HG03097 (cell line): Measurements from ENCODE around the gene SMCO4.

Experiments
- ATAC-seq: cut with Tn5 transposase; IDR thresholded peaks from one replicate; pipeline ENCODE4 v1.9.1; 2021; ENCODE audit not compliant: unreplicated experiment, low FRiP score

The SMCO4 gene

DNA sequence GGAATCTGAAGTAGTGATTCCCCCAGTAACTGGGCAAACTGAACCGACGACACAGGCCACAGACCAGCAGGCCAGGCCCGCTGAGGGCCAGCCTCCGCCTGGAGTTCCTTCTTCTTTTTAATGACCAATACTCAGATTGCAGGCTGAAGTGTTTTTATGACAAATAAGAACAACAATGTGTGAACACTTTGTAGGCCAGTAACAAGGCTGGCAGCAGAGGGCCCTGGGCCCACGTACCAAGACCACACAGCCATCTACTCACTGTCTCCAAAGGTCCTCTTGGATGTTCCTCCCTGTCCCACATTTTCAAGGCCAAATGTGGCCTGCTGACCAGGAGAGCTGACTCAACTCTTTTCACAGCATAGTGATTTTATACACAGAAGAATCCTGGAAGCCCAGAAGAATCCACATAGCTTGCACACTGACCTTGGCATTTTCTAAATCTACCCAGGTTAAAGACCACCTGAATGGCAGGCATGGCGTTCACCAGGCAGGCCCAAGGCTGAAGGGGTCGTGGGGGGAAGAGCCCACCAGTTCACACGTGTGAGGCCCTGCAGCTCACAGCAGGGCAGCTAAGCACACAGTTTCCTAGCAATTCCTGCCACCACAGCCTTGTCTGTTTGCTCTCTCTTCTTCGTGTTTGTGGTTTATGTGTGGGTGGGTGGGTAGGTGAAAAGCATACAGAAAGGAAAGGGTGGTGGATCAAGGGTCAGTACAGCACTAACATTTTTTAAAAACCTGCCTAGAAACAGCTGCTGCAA is 13.3 kb downstream of the SMCO4 start:
- no peak for ATAC-seq

DNA sequence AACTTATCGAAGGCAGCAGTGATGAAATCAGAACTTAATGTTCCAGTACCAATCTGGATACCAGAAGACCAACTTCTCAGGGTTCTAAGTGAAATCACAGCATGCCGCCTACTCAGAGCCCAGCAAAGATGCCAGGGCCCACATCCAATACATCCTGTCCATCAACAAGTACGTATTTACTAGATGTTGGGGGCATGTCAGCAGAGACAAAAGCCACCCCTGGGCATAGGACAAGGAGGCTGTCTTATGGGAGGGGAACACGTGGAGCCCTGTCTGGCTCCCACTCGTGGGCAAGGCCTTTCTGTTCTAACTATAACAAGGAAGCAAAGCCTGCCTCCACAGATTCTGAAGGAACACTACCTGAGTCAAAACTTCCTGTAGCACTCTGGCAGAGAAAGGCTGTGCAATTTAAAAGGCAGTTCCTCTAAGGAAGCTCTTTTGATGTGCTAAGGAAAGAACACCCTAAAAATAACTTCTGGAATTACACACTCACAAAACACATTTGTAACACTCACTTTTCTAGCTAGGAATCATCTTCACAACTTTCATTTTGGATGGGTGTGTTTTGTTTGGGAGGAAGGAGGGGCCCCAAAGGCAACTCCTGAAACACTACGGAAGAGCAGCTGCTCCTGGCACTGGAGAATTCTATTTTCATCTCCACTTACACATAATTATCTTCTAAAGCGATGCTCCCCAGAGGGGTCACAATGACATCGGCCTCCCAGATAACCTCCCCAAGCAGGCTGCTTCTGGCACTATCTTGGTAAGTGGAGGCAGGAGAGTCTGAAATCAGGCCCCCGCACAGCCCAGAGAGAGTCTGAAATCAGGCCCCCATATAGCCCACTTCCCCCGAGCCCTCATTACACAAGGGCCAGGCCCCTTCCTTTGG is 14.2 kb downstream of the SMCO4 start:
- no peak for ATAC-seq

DNA sequence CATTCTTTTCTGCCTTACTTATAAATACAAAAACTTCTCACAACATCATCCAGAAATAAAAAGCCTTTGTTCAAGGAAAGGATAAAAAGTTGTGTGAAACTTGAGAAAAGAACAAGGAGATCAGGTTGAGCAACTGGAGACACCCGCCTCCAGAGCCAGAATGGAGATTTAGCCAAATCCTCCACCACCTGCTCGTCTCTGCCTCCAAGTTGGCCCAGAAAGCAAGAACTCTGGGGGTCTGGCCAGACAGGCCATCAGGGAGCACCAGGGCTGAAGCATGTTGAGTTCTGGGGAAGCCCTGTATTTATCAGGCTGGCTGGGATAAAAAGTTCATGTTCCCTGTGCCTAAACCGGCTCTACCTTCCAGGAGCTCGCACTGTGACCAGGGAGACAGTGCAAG is 14.9 kb downstream of the SMCO4 start:
- no peak for ATAC-seq

DNA sequence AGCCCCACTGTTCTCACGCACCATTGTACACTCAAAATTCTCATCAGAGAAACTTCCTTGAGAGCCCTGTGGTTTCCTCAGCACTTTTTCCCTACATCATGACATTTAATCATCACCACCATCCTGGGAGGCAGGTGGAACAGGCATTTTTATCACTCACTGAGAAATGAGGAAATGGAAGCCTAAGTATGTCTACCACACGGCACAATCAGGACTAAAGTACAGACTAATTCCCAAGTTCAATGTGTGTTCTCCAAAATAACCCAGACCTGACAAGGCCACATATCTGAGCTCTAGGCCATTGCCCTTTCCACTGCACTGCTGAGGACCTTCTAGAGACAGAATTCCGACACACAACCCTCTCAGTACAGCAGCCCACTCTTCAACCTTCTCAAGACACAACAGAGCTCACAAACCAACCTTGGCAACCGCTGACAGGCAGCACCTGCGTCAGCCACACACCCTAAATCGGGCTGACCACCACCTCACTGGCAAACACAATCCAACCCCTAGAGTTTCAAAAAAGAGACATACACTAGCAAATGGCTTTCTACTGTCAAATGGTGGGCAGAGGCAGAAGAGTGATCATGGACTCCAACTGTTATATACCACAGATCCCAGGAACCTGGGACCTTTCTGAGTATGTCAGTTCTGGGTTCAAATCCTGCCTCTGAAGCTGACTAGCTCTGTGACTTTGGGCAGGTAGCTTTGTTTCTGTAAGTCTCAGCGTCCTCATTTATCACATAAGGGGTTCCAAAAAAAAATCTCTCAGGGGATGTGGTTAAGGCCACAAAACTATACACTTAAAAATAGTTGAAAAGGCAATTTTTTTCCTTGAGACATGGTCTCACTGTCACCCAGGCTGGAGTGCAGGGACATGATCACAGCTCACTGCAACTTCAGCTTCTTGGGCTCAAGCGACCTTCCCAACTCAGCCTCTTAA is 16.3 kb downstream of the SMCO4 start:
- ATAC-seq: no peak

DNA sequence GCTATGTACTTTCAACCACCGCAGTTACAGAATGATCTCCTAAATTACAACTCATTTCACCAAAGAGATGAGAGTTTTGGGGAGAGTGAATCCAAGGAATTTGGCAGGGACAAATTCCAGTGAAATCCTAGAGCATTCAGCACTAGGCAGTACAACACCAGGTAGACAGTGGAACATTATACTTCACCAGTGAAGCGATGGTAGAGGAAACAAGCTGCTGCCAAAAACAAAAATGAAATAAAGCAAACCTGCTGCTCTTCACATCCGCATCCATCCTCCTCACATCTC is 16.9 kb downstream of the SMCO4 start:
- ATAC-seq: no peak

DNA sequence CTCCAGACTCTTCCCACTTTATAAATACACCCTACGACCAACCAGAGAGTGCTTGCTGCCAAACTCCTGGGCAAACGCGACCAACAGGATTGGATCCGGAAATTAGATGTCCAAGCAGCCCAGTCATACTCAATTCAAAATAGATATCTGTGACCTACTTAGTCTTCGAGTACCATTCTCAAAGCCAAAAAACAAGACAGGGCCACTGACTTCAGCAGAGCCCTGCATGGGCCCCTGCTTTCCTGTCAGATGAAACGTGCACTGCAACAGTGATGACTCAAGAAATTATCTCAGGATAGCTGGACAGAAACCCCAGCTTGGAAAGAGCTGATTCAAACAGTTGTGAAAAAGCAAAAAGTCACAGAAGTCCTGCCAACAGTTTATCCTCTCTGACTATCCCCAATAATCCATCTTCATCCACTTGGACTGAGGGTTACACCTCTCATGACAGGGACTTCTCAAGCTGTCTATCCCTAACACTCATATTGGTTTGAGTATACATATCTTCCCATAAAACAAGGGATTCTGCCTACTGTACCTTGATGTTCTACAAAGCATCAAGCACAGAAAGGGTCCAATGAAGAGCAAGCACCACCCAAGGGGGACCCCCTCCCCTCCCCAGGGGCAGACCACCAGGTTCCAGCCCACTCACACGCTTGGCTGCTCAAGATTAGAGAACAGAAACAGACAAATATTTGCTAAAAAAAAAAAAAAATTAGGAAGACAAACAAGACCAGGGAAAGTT is 17.4 kb downstream of the SMCO4 start:
- ATAC-seq: no peak

DNA sequence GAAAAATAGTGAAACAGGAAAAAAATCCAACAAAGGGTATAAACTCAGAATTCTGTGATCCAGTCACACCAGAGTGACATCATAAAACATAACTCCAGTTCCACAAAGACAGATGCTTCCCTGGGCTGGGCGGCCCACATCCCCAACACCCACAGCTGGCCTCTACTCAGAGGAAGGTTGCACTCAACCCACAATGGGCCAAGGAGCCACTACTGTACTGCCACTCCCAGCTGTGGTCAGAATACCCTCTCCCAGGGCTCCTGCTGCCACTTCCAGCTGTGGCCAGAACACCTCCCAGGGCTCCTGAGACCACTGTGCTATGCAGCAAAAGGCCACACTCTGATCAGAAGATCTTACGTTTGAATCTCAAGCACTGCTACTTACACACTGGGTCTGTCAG is 18.3 kb downstream of the SMCO4 start:
- no peak for ATAC-seq

DNA sequence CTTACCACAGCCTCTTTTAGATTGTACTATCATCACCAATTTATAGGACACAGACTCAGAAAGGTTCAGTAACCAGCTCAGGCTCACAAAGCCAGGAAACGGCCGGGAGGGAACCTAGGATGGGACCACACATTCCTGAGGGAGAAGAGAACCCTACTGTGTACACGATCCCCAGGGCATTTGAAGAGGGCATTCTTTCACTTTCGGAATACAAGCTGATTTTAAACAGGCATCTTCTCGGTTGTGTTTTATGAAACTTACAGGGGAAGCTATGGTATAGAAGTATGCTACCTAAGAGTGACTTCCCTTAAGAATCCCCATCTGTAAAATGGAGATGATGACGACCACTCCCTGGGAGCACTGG is 19.0 kb downstream of the SMCO4 start:
- peak; percentile 35 for ATAC-seq

DNA sequence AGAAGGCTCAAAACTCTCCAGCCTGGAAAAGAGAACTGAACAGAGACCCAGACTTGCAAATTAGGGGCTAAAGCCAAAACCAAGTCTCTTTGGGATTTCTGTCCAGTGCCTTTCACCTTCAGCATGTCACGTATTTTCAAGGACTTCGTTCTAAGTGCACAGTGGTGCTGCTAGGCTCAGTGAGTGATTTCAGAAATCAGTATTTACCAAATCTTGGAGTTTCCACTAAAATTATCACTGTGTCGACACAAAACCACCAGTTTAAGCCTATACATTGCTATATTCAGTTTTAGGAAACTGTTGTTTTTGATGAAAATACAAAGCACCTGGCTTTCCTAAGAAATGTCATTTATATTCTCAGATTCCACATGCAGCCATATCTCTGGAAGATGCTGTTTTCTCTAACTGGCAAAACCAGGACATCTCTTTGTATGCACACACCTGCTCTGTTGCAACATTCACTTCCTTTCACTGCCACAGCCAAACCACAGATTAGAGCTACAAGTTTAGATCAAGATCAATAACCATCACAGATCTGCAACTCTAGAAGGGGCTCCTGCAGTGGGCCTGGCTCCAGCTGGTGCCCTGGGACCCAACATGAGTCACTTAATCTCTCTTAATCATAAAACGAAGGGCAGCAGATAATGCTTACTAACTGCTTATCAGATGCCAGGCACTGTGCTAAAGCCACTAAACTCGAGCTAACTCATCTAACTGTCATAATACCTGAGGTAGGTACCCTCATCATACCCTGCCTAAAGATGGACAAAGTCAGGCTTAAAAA is 22.3 kb downstream of the SMCO4 start:
- ATAC-seq: no peak

DNA sequence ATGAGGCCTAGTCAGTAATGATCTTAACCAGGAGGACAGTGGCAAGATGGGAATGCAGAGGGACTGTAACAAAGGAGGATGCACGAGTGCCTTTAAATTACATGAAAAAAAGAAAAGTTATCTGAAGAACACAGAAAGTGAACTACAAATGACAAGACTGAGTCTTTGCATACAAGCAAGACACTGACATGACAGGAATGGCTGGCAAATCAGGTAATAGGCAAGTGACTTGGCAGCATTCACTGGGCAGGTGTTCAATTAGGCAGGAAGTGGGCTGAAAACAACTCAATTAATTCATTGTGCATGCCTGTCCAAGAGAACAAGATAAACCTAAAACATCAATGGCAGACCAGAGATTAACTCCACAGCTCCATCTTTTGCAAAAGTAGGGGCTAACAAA is 24.0 kb downstream of the SMCO4 start:
- no peak for ATAC-seq

DNA sequence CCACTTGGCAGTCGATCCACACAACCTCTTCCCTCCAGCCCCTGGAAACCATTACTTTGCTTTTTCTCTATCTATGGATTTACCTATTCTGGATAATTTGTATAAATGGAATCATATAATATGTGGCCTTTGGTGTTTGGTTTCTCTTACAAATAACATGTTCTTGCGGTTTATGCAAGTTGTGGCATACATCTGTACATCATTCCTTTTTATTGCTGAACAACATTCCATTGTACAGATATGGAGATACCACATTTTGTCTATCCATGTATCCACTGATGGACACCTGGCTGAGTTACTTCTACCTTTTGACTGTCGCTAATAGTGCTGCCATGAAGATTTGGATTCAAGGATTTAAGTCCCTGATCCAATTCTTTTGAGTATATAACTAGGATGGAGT is 25.1 kb downstream of the SMCO4 start:
- ATAC-seq: no peak

DNA sequence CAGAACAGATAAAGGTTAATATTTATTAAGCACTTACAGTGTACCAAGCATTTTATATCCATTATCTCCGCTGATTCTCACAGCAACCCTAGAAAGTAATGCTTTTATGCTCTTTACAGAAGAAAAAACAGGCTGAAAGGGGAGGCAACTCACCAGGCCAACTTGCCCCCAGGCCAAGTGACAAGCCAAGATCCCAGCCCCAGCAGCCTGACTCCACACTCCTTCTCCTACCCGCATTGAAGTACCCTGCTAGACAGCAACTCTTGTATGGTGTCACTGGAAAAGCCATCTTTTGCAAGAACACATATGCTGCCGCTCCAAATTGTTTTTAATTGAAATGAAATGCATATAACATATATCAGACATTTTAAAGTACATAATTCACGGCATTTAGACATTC is 25.6 kb downstream of the SMCO4 start:
- ATAC-seq: no peak

DNA sequence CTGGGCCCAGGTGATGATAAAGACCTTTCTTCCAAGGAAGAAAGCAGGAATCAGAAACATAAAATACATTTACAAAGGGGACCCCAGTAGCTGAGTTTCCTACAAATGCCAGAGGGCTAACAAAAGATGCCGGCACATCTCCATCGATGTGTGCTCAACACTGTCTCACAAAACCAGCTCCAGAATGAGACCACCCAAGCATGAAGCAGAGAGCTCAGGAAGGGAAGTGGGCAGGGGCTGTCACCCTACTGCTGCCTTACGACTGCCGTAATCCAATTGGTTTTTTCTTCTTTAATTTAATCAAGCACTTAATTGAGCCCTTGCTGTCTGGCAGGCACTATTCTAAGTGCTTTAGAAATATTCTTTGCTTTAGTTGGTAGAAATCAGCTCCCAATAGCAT is 26.1 kb downstream of the SMCO4 start:
- ATAC-seq: no peak

DNA sequence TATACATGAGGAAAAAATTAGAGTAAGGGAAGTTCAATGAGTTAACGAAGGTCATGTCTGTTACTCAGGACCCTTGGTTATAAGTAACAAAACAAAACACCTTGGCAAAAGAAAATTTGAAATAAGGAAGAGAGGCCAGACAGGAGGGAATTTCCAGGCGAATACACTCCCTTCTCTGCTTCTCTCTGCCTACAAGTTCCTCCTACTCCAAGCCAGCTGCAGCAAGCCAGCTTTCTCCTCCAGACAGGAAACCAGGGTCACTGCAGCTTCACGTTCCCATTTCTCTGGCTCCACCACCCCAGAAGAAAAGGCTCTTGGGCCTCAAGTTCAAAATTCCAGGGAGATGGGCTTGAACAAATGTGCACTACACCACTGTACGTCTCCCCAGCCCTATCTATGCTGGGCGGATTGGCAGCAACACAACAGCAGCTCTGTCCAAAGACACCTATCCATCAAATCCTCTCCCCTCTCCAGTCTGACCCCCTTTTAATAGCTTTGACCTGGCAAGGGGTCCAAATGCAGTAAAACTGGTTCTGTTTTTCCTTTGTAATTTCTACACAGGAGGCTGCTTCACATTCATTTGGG is 27.7 kb downstream of the SMCO4 start:
- no peak for ATAC-seq

DNA sequence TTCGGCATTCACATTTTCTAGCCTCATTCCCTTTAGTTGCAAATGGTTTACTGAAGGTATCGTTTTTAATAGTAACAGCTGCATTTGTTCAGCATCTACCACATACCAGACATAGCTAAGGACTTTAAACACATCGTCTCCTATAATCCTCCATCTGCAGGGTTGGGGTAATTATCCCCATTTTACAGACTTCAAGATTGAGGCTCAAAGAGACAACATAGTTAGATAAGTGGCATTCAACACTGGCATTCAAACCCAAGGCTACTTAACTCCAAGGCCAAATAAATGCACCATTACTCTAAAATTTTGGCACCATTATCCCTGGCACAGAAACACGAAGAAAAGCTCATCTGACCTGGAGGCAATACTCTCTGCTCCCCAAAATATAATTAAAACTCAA is 28.5 kb downstream of the SMCO4 start:
- no peak for ATAC-seq

DNA sequence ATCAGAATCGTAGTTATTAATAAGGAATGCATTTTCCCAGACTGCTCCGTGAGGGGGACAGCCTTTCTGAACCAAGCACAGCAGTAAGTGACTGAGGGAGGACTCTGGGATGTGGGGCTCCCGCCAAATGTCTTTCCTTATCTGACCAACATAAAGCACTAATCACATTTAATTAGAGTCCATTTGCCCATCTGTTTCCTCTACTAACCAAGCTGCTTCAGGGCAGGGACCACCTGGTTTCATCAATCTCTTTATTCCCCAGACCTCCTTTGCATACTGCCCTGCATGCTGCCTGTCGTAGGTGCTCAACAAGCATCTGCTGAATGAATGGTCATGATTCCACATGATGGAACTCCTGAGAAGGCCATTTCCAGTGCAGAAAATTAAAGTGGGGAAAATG is 29.4 kb downstream of the SMCO4 start:
- no peak for ATAC-seq

DNA sequence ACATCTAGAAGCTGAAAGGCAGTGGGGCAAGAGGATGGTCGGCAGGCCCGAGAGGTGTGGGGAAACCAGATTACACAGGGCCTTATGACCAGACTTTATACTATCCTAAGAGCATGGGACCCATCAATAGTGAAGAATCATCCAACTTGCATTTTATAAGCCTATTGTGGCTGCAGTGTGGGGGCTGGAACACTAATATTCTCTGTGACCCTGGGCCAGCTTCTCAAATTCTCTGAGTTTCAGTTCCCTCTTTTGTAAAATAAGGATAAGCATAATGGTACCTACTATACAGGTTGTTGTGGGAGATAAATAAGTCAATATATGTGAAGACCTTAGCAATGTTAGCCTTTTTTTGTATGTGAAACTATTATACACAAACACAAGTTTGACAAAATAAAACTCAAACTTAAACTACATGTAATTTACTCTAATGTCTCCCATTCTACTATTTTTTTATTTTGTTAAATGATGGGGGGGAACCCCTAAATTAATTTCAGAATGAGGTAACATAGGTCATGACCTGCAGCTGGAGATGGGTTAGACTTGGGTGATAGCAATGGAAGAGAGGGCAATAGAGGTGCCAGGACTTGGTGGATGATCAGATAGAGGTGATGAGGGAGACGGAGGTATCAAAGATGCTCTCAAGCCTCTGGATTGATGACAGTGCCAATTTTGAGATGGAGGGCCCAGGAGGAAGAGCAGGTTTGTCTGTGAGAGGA is 30.1 kb downstream of the SMCO4 start:
- ATAC-seq: peak; percentile 55

DNA sequence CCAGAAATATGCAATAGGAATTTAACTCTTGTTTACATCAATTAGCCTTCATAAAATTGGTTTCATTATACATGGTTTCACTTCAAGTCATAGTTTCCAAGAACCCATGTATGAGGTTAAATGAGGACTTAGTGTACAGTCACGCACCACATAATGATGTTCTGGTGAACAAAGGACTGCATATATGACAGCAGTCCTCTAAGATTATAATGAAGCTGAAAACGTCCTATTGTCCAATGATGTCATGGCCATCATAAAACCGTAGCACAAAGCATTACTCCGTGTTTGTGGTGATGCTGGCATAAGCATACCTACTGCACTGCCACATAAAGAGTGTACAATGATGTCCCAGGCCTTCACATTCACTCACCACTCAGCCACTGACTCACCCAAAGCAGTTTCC is 31.1 kb downstream of the SMCO4 start:
- peak; percentile 83 for ATAC-seq
